GM12873 (cell line): Measurements from ENCODE around the gene TRIM9.

Source experiments
- CTCF ChIP-seq: IDR thresholded peaks from 2 replicates; pipeline ENCODE4 v1.5.1; 2012; ENCODE audit warnings: low read depth, mild to moderate bottlenecking, moderate library complexity, low read length, control low read depth; ENCODE audit not compliant: insufficient read depth; ENCODE audit errors: missing control alignments

Gene TRIM9

GRCh38 chr14:50978529-50978871, 116.4 kb downstream of the TRIM9 start:
- no peak for TF ChIP-seq CTCF

GRCh38 chr14:50977863-50978528, 116.9 kb downstream of the TRIM9 start:
- no peak for TF ChIP-seq CTCF

DNA sequence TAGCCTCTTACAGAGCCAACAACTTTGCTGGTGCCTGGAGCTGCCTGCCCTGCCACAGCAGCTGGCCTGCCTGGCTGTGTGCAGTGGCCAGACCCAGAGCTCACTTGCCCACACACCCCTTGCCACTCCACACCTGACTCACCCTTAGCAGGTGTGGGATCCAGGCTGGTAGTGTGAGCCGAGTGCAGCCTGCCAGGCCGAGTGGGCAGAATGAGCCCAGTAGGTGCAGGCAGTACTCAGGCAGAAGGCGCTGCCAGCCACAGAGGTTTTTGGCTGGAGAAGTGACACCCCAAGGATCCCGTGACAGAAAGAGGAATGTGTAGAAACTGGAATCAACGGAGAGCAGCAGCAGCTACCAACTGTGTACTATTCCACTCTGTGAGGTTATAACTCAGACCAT, 120.8 kb downstream of the TRIM9 start:
- no peak for TF ChIP-seq CTCF

- no peak for TF ChIP-seq CTCF
Measured at GRCh38 chr14:50972734-50973133, 122.2 kb downstream of the TRIM9 start.

DNA sequence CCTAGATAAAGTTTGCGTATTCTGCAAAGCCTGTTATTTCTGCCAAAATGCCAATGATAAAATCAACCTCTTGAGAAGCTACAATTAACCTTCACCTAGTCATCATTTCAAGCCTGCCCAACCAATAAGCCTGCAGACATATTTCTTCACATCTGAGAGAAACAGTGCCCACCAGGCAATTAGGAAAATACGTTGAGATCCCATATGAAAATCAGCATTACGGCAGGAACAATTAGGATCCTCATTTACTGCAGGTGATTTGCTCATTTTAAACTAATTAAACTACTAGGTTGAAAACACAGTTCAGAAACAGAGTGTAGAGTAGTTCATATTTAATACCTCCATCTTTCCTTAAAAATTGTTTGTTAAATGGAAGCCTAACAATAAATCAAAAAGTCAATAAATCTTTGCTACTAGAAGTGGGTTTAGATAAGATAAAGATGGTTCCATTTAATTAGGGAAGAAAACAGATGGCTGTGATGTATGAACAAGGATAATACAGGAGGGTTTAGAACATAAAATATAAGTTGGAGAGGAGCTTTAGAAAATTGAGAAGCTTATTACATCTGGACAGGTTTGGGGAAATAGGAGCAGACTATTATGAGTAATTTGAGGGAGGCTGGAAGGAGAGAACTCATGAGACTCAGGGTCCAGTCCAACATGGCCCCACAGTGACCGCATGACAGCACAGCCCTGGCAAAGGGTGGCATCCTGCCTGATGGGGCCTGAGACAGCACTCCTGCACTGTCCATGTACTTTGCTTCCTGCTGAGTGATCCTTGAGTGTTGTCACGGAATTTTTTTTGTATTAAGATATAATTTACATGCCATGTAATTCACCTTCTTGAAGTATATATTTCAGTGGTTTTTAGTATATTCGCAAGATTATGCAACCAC, 123.8 kb downstream of the TRIM9 start:
- TF ChIP-seq CTCF: no peak

- TF ChIP-seq CTCF: no peak
Measured at GRCh38 chr14:50967790-50968189, 127.1 kb downstream of the TRIM9 start.

GRCh38 chr14:50967103-50967502, 127.8 kb downstream of the TRIM9 start:
- no peak for TF ChIP-seq CTCF
